B cell (primary cell): ENCODE results near the gene DNAH3.

ENCODE experiments used
- EZH2 ChIP-seq: IDR thresholded peaks from 2 replicates; pipeline ENCODE4 v1.6.1; 2012; ENCODE audit warnings: borderline replicate concordance, low read depth, mild to moderate bottlenecking, moderate library complexity, low read length; ENCODE audit not compliant: insufficient read depth, poor library complexity, severe bottlenecking
- TF ChIP-seq, protein P1 (sequence below): fragments of 200-600 bp; IDR thresholded peaks from one replicate; pipeline ENCODE4 v1.8.0; 2022; ENCODE audit warnings: antibody characterized with exemption, mild to moderate bottlenecking

DNA sequence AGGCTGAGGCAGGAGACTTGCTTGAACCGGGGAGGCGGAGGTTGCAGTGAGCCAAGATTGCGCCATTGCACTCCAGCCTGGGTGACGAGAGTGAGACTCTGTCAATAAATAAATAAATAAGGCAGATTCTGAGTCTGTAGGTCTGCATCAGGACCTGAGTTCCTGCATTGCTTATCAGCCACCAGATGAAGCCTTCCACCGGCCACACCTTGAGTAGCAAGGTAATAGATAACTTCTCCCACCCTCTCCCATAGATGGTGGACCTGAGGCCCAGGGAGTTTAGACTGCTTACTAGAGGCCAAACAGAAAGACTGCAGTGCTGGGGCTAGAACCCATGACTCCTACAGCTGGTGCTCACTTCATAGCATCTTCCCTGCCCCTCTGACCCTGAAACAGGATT, 38.7 kb upstream of the DNAH3 start:
- TF ChIP-seq, protein P1, sequence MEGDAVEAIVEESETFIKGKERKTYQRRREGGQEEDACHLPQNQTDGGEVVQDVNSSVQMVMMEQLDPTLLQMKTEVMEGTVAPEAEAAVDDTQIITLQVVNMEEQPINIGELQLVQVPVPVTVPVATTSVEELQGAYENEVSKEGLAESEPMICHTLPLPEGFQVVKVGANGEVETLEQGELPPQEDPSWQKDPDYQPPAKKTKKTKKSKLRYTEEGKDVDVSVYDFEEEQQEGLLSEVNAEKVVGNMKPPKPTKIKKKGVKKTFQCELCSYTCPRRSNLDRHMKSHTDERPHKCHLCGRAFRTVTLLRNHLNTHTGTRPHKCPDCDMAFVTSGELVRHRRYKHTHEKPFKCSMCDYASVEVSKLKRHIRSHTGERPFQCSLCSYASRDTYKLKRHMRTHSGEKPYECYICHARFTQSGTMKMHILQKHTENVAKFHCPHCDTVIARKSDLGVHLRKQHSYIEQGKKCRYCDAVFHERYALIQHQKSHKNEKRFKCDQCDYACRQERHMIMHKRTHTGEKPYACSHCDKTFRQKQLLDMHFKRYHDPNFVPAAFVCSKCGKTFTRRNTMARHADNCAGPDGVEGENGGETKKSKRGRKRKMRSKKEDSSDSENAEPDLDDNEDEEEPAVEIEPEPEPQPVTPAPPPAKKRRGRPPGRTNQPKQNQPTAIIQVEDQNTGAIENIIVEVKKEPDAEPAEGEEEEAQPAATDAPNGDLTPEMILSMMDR, result no peak
- TF ChIP-seq EZH2, result no peak
